ENCODE data around the gene MPST.

The MPST gene

DNA sequence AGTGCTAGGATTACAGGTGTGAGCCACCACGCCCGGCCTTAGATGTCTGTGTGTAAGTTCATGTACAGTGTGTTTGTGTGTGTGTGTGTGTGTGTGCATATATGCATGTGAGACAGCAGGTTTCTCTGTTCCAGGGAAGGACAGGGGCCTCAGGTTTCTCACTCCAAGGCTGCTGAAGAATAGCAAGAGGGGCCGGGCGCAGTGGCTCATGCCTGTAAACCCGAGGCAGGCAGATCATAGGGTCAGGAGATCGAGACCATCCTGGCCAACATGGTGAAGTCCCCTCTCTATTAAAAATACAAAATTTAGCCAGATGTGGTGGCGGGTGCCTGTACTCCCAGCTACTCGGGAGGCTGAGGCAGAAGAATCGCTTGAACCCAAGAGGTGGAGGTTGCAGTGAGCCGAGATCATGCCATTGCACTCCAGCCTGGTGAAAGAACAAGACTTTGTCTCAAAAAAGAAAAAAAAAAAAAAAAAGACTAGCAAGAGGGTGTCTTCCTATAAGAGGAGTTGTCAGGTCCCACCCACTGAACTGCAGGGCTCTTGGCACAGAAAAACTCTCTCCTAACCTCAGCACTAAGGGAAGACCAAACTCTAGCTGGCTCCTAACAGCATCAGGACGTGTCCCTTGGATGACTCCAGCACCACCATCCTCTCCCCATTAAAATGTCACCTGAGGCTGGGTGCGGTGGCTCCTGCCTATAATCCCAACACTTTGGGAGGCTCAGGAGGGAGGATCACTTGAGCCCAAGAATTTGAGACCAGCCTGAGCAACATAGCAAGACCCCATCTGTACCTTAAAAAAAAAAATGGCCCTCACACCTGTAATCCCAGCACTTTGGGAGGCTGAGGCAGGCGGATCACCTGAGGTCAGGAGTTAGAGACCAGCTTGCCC is 40.3 kb upstream of the MPST start:
- in situ Hi-C loops (cut with MboI; ENCODE audit: low sequenced_read_pairs, unreplicated experiment) = loop anchor here (10.0 kb wide), 1 partner anchor 194 kb away; no protein-coding TSS in a partner anchor
- TF ChIP-seq, protein P1, sequence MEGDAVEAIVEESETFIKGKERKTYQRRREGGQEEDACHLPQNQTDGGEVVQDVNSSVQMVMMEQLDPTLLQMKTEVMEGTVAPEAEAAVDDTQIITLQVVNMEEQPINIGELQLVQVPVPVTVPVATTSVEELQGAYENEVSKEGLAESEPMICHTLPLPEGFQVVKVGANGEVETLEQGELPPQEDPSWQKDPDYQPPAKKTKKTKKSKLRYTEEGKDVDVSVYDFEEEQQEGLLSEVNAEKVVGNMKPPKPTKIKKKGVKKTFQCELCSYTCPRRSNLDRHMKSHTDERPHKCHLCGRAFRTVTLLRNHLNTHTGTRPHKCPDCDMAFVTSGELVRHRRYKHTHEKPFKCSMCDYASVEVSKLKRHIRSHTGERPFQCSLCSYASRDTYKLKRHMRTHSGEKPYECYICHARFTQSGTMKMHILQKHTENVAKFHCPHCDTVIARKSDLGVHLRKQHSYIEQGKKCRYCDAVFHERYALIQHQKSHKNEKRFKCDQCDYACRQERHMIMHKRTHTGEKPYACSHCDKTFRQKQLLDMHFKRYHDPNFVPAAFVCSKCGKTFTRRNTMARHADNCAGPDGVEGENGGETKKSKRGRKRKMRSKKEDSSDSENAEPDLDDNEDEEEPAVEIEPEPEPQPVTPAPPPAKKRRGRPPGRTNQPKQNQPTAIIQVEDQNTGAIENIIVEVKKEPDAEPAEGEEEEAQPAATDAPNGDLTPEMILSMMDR (IDR thresholded peaks at IDR 0.05; ENCODE audit: borderline replicate concordance, control extremely low read depth, extremely low read depth, insufficient read depth, missing control alignments) = no peak
- DNase-seq (ENCODE audit: low spot score) = no peak

DNA sequence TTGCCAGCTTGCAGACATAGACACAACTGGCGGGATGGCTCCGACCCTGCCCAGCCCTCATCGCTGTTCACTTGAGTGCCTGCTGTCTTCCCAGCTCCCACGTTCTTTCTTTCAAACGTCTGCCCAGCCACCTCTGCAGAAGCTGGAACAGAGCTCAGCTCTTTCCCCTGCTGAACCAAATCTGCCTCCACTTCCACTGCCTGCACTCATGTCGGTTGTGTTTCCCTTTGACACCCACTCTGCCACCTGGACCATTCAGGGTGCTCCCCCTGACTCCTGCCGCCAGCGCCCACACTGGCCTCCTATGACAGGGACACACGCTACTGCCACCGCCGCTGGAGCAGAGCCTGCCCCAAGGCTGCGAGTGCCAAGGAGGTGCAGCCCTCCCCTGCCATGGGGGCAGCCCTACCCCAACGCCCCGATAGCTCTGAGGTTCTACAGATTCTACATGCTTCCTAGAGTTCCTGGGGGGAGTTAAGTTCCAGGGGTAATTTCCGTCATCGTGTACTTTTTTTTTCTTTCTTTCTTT is 38.2 kb upstream of the MPST start:
- TF ChIP-seq, protein P1 (IDR thresholded peaks at IDR 0.05; ENCODE audit: borderline replicate concordance, control extremely low read depth, extremely low read depth, insufficient read depth, missing control alignments) = no peak
- no peak for DNase-seq (ENCODE audit: low spot score)
- in situ Hi-C loops (cut with MboI; ENCODE audit: low sequenced_read_pairs, unreplicated experiment) = no loop called here

DNA sequence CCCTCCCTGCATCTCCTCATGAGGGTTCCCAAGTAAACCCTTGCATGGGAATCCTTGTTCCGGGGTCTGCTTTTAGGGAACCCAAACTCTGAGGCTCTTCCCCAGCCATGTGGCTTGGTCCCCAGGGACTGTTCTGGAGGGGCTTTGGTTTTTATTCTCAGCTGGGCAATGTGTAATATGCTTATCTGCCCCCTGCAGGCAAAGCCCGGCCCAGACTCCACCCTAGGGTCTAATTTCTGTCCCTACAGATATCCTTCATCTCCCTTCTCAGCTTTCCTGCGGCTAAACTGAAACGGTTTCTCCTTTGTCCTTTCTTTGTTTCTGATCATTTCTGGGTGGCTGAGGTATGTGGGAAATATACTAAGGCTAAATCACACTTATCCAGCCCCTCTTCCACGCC is 37.4 kb upstream of the MPST start:
- in situ Hi-C loops (cut with MboI; ENCODE audit: low sequenced_read_pairs, unreplicated experiment) = no loop called here
- peak; percentile 30 for DNase-seq (ENCODE audit: low spot score)

DNA sequence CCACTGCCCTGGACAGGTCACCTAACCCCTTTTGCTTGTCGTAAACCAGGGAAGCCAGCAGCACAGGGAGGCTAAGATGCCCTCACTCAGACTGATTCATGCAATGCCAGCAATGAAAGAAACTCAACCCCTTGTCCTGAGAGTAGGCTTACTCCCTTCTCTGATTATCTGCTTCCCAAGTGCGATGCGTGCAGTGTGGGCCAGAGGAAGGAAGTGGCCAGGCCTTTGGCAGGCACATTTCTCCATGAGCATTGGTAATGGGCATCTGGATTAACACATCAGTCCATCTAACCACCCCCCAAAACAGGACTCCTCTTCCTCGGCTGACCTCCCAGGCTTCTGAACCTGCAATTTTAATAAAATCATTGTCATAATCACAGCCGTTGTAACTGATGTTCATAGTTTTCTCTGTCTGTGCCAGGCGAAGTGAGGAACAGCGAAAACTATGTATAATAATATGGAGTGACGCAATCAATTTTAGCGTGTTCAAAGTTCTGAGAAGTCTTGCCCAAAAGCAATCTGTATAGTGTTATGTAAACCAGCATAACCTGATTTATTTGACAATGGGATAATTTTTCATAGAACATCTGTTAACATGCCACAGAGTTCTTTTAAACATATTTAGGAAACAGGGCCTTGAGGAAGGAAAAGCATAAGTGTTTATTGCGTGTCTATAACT is 34.2 kb upstream of the MPST start:
- in situ Hi-C loops (cut with MboI; ENCODE audit: low sequenced_read_pairs, unreplicated experiment) = no loop called here
- DNase-seq (ENCODE audit: low spot score) = no peak
- TF ChIP-seq, protein P1 (IDR thresholded peaks at IDR 0.05; ENCODE audit: borderline replicate concordance, control extremely low read depth, extremely low read depth, insufficient read depth, missing control alignments) = no peak

More for the DNA sequence above, 37.4 kb upstream of the MPST start:
- TF ChIP-seq, protein P1 (IDR thresholded peaks at IDR 0.05; ENCODE audit: borderline replicate concordance, control extremely low read depth, extremely low read depth, insufficient read depth, missing control alignments) = no peak

DNA sequence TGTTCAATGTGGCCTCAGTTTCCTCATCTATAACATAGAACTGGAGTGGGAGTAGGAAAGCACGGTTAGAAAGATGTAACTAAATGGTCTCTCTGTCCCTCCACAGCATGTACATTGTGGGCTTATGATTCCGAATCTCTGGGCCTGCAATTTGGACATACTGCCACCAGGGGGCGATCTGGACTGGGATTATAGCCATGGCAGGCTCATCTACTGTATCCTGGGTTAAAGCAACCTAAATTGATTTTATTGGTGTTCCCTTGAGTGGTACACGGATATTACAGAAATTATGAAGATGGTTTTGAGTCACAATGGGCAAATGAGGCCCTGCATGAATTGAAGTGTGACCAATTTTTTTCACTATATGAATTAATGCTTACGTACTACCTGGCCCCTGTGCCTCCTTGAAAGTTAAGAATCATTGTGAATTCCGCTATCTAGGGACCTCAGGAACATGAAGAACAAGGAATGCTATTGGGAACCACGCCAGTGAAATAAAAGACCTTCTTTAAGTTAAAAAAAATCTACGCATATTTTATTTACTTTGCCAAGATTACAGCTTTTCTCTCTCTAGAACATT is 33.2 kb upstream of the MPST start:
- in situ Hi-C loops (cut with MboI; ENCODE audit: low sequenced_read_pairs, unreplicated experiment) = no loop called here
- DNase-seq (ENCODE audit: low spot score) = no peak
- TF ChIP-seq, protein P1 (IDR thresholded peaks at IDR 0.05; ENCODE audit: borderline replicate concordance, control extremely low read depth, extremely low read depth, insufficient read depth, missing control alignments) = peak; percentile 40
